ENCODE measurements around the gene RARS2. TPM values are rescaled to one million over a fixed set of nuclear protein-coding genes. Genes with fewer than 3 reads are reported as not detected.

Gene RARS2
- total and polyA plus RNA-seq, 9 of the 15 experiments (the other 6 are each of a cell fraction or from before 2014, with no cell fraction given) = 30.0 to 92.7 (median 43.4) TPM

- TF ChIP-seq RB1 (IDR thresholded peaks at IDR 0.05; ENCODE audit: low read depth) (no peak), GABPA (tag; conservative IDR thresholded peaks at IDR 0.05; ENCODE audit: low read depth) (no peak), ZNF449 (CRISPR knock-in tag; IDR thresholded peaks at IDR 0.05) (no peak), SRSF7 (optimal IDR thresholded peaks at IDR 0.05; ENCODE audit: low read depth, low read length) (no peak)
Observed at GRCh38 chr6:87574237-87574804, 15.5 kb downstream of the RARS2 start (continued).

GRCh38 chr6:87573307-87574024 lies 16.3 kb downstream of the RARS2 start:
- in situ Hi-C loops (cut with MboI) = no loop called here
- no peak for TF ChIP-seq KLF10 (CRISPR knock-in tag; IDR thresholded peaks at IDR 0.05)
- no peak for TF ChIP-seq E2F5 (CRISPR knock-in tag; IDR thresholded peaks at IDR 0.05)
- TF ChIP-seq THRB (CRISPR knock-in tag; conservative IDR thresholded peaks at IDR 0.05) = no peak
- TF ChIP-seq SREBF2 (CRISPR knock-in tag; IDR thresholded peaks at IDR 0.05) = no peak
- no peak for TF ChIP-seq HNRNPLL (IDR thresholded peaks at IDR 0.05; ENCODE audit: low read depth, low read length, poor library complexity, severe bottlenecking)
- TF ChIP-seq ZBTB5 (IDR thresholded peaks at IDR 0.05) = no peak
- TF ChIP-seq RBM14 (IDR thresholded peaks at IDR 0.05; ENCODE audit: borderline replicate concordance, insufficient read depth, low read depth, low read length) = no peak
- TF ChIP-seq ZBTB2 (IDR thresholded peaks at IDR 0.05) = no peak

More at GRCh38 chr6:87573307-87574024, 16.3 kb downstream of the RARS2 start:
- no peak for FAIRE-seq
- no peak overlapping the region for H3K4me3 ChIP-seq
- intact Hi-C loops (cut with micrococcal nuclease) = no loop called here
- no peaks in the 10 kb centered on the region for H3K9me1 ChIP-seq (ENCODE audit: control insufficient read depth, insufficient read depth, low read length)
- peaks cover 0 to 7% of the 10 kb centered on the region in 2 experiments; a peak in 3 of 5 replicates for H3K4me1 ChIP-seq (replicated peaks in 1 of 2; ENCODE audit: control insufficient read depth in 2 of 2, insufficient read depth in 2 of 2, low read length in 2 of 2)
- H3K4me2 ChIP-seq (ENCODE audit: insufficient read depth, low read length) = no peak overlapping the region
- H3K9me3 ChIP-seq (replicated peaks; ENCODE audit: control insufficient read depth, insufficient read depth, low read depth, low read length) = no peaks in the 10 kb centered on the region
- 94% methylated on average over 5 of the region's 5 CpGs for WGBS (ENCODE audit: insufficient coverage, low coverage, missing lambda C conversion rate)
- ChIA-PET POLR2A (interaction anchor here (0.7 to 1.0 kb wide), 2 partner anchors 32 to 59 kb away, joined by 3 to 5 read pairs; no protein-coding TSS in a partner anchor), CTCF (ENCODE audit: low intra/inter-chr PET ratio) (no interaction called here)
- no peaks in the 10 kb centered on the region for H3K27me3 ChIP-seq (ENCODE audit: control insufficient read depth in 2 of 2, insufficient read depth in 2 of 2, low read length in 2 of 2)
- H3K79me2 ChIP-seq (ENCODE audit: control insufficient read depth, insufficient read depth, low read length) = peaks cover 83% of the 10 kb centered on the region
- BruUV-seq (replicated peaks) = no TSS peak
- H3K36me3 ChIP-seq (ENCODE audit: control insufficient read depth, insufficient read depth, low read length) = peaks cover 41% of the 10 kb centered on the region; the same call in 2 of the 3 replicates
- H2AFZ ChIP-seq (ENCODE audit: low read depth, low read length) = no peak overlapping the region
- H4K20me1 ChIP-seq (replicated peaks; ENCODE audit: control insufficient read depth, insufficient read depth, low read length) = no peaks in the 10 kb centered on the region; the same call in 1 of the 2 replicates
- no peak for ATAC-seq
- H3K9ac ChIP-seq (ENCODE audit: insufficient read depth in 1 of 2, low read depth in 2 of 2, low read length in 2 of 2) = no peak overlapping the region
- DNase-seq (ENCODE audit: extremely low read depth in 1 of 4, low spot score in 3 of 4) = no peak
- H3K27ac ChIP-seq (ENCODE audit: extremely low read depth, low read depth, low read length) = no peak overlapping the region

Data from K562 (cell line).